IMR-90 (cell line): ENCODE measurements around the gene AOPEP. TPM values are rescaled to one million over a fixed set of nuclear protein-coding genes. Genes with fewer than 3 reads are reported as not detected.

ENCODE experiments used
- ATAC-seq: fragments of 200-7000 bp; cut with Tn5 transposase; 2 replicates; pipeline ENCODE4 v1.9.1; 2020; ENCODE audit warnings: low read depth, mild to moderate bottlenecking, moderate library complexity
- BruUV-seq: library from RNA; stranded (reverse); fragments of 400-500 nt; replicated peaks from 2 replicates; lab custom pipeline; 2021; lab: Mats Ljungman, UMichigan
- CTCF ChIA-PET: fragments of 300-600 bp; formaldehyde crosslinking; extraction: SDS; loops from one replicate; lab custom pipeline; 2021; ENCODE audit warnings: antibody characterized with exemption; lab: Yijun Ruan, JAX
- POLR2A ChIA-PET: fragments of 300-600 bp; sonication (Branson Sonifier 250); formaldehyde crosslinking; loops from one replicate; lab custom pipeline; 2022; ENCODE audit warnings: antibody characterized with exemption; ENCODE audit not compliant: unreplicated experiment; lab: Charles Lee
- DNase-seq: peaks from one replicate; pipeline ENCODE4 v3.0.0; 2013
- H2AFZ ChIP-seq: replicated peaks from 2 replicates; pipeline ENCODE3; 2013; ENCODE audit warnings: low read length, mild to moderate bottlenecking; ENCODE audit not compliant: poor library complexity
- H2AK5ac ChIP-seq: 2 replicates; pipeline ENCODE4 v1.6.1; 2013; ENCODE audit warnings: low read depth, low read length, inconsistent platforms
- H2AK9ac ChIP-seq: replicated peaks from 2 replicates; pipeline ENCODE3; 2013; ENCODE audit warnings: mild to moderate bottlenecking, low read depth, low read length, moderate library complexity; ENCODE audit not compliant: poor library complexity
- H2BK120ac ChIP-seq: 2 replicates; pipeline ENCODE4 v1.6.1; 2013; ENCODE audit warnings: low read depth, low read length, inconsistent platforms
- H2BK15ac ChIP-seq: 3 replicates; pipeline ENCODE4 v1.6.1; 2013; ENCODE audit warnings: low read depth, low read length, inconsistent platforms
- H2BK20ac ChIP-seq: 2 replicates; pipeline ENCODE4 v1.6.1; 2013; ENCODE audit warnings: low read depth, mild to moderate bottlenecking, inconsistent platforms, low read length, moderate library complexity
- H2BK5ac ChIP-seq: 2 replicates; pipeline ENCODE4 v1.6.1; 2013; ENCODE audit warnings: mild to moderate bottlenecking, low read depth, low read length, inconsistent platforms; ENCODE audit not compliant: poor library complexity, severe bottlenecking
- H3K14ac ChIP-seq: replicated peaks from 2 replicates; pipeline ENCODE4 v1.6.1; 2013; ENCODE audit warnings: low read depth, low read length, inconsistent platforms
- H3K18ac ChIP-seq: 2 replicates; pipeline ENCODE4 v1.6.1; 2013; ENCODE audit warnings: low read depth, low read length, control low read depth
- H3K23ac ChIP-seq: 2 replicates; pipeline ENCODE4 v1.6.1; 2013; ENCODE audit warnings: low read depth, low read length, inconsistent platforms
- H3K27ac ChIP-seq: 2 replicates; pipeline ENCODE4 v1.5.1; 2013; ENCODE audit warnings: mild to moderate bottlenecking, control low read depth, low read length; ENCODE audit not compliant: insufficient read depth
- H3K27me3 ChIP-seq: 2 replicates; pipeline ENCODE4 v1.6.1; 2013; ENCODE audit warnings: low read length; ENCODE audit not compliant: control insufficient read depth, insufficient read depth
- H3K36me3 ChIP-seq: 2 replicates; pipeline ENCODE4 v1.6.1; 2013; ENCODE audit warnings: low read length, mixed read lengths; ENCODE audit not compliant: control insufficient read depth, insufficient read depth
- H3K4ac ChIP-seq: 2 replicates; pipeline ENCODE4 v1.6.1; 2013; ENCODE audit warnings: low read depth, low read length, inconsistent platforms
- H3K4me1 ChIP-seq: 2 replicates; pipeline ENCODE4 v1.6.1; 2013; ENCODE audit warnings: low read length, mixed read lengths; ENCODE audit not compliant: control insufficient read depth, insufficient read depth
- H3K4me2 ChIP-seq: 2 replicates; pipeline ENCODE4 v1.6.1; 2013; ENCODE audit warnings: low read depth, mild to moderate bottlenecking, control low read depth, low read length, moderate library complexity
- H3K4me3 ChIP-seq: 2 replicates; pipeline ENCODE4 v1.5.1; 2013; ENCODE audit warnings: low read depth, mild to moderate bottlenecking, control low read depth, low read length, moderate library complexity; ENCODE audit not compliant: insufficient read depth
- H3K56ac ChIP-seq: 2 replicates; pipeline ENCODE4 v1.6.1; 2013; ENCODE audit warnings: low read length, inconsistent platforms; ENCODE audit not compliant: insufficient read depth; ENCODE audit errors: extremely low read depth
- H3K79me1 ChIP-seq, 2 experiments: 2 replicates each; pipeline ENCODE4 v1.6.1; 2013; ENCODE audit warnings: low read length in 2 of 2, inconsistent platforms in 1 of 2, low read depth in 1 of 2
- H3K9ac ChIP-seq: 2 replicates; pipeline ENCODE4 v1.6.1; 2013; ENCODE audit warnings: low read depth, low read length, control low read depth
- H3K9me1 ChIP-seq: 2 replicates; pipeline ENCODE4 v1.6.1; 2013; ENCODE audit warnings: low read length, inconsistent platforms; ENCODE audit not compliant: insufficient read depth
- H3K9me3 ChIP-seq: 2 replicates; pipeline ENCODE4 v1.6.1; 2013; ENCODE audit warnings: low read length; ENCODE audit not compliant: control insufficient read depth, insufficient read depth
- H4K20me1 ChIP-seq: 2 replicates; pipeline ENCODE4 v1.6.1; 2013; ENCODE audit warnings: low read length, inconsistent platforms; ENCODE audit not compliant: insufficient read depth
- H4K5ac ChIP-seq: 2 replicates; pipeline ENCODE4 v1.6.1; 2013; ENCODE audit warnings: mild to moderate bottlenecking, low read depth, low read length, control low read depth
- H4K8ac ChIP-seq, 2 experiments: 2 replicates each; pipeline ENCODE4 v1.6.1; 2013; ENCODE audit warnings: low read depth in 2 of 2, low read length in 2 of 2, control low read depth in 1 of 2, inconsistent platforms in 1 of 2
- H4K91ac ChIP-seq: 2 replicates; pipeline ENCODE4 v1.6.1; 2013; ENCODE audit warnings: low read depth, low read length, inconsistent platforms; ENCODE audit not compliant: insufficient read depth
- CEBPB ChIP-seq: IDR thresholded peaks from 2 replicates; pipeline ENCODE4 v1.6.1; 2012; ENCODE audit warnings: low read depth, low read length, improper control_type of control experiment
- CTCF ChIP-seq: conservative IDR thresholded peaks from 2 replicates; pipeline ENCODE4 v1.5.1; 2012; ENCODE audit warnings: mild to moderate bottlenecking, low read depth, low read length, improper control_type of control experiment
- ELK1 ChIP-seq: fragments of 150-350 bp; IDR thresholded peaks from 2 replicates; pipeline ENCODE4 v1.6.1; 2016; ENCODE audit warnings: low read depth, mild to moderate bottlenecking, low read length, moderate library complexity, borderline replicate concordance
- FOS ChIP-seq: fragments of 150-350 bp; IDR thresholded peaks from 2 replicates; pipeline ENCODE4 v1.6.1; 2016; ENCODE audit warnings: low read depth, low read length
- MAFK ChIP-seq: IDR thresholded peaks from 2 replicates; pipeline ENCODE4 v1.6.1; 2012; ENCODE audit warnings: low read depth, low read length, improper control_type of control experiment
- MAZ ChIP-seq: IDR thresholded peaks from 2 replicates; pipeline ENCODE4 v1.6.1; 2012; ENCODE audit warnings: low read depth, mild to moderate bottlenecking, low read length, improper control_type of control experiment, moderate library complexity, borderline replicate concordance
- MXI1 ChIP-seq: IDR thresholded peaks from 2 replicates; pipeline ENCODE4 v1.6.1; 2012; ENCODE audit warnings: low read depth, mild to moderate bottlenecking, low read length, moderate library complexity, borderline replicate concordance
- POLR2A ChIP-seq: IDR thresholded peaks from 2 replicates; pipeline ENCODE4 v1.6.1; 2012; ENCODE audit warnings: mild to moderate bottlenecking, low read depth, low read length
- RCOR1 ChIP-seq: IDR thresholded peaks from 2 replicates; pipeline ENCODE4 v1.6.1; 2012; ENCODE audit warnings: mild to moderate bottlenecking, low read length, improper control_type of control experiment; ENCODE audit not compliant: insufficient replicate concordance
- RFX5 ChIP-seq: IDR thresholded peaks from 2 replicates; pipeline ENCODE4 v1.8.0; 2012; ENCODE audit warnings: low read depth, mild to moderate bottlenecking, low read length, moderate library complexity
- USF2 ChIP-seq: fragments of 150-350 bp; IDR thresholded peaks from 2 replicates; pipeline ENCODE4 v1.6.1; 2017; ENCODE audit warnings: mild to moderate bottlenecking, antibody characterized with exemption, low read length, low read depth
- WGBS, 2 experiments: methylation state at CpG; one replicate each; pipeline versions ENCODE4 v1.1.5 to v1.1.7; 2013; ENCODE audit warnings: missing lambda C conversion rate in 2 of 2; ENCODE audit not compliant: insufficient read length in 1 of 2; ENCODE audit errors: extremely low coverage in 2 of 2; 5-methylcytosine and 5-hydroxymethylcytosine counted together
- dilution Hi-C: fragments of 300-500 bp; cut with HindIII; formaldehyde crosslinking; loops from one replicate; pipeline ENCODE4 v1.14.3; 2018; ENCODE audit warnings: low sequenced_read_pairs; ENCODE audit not compliant: unreplicated experiment
- in situ Hi-C: fragments of 300-500 bp; cut with MboI; formaldehyde crosslinking; loops from 3 replicates; pipeline ENCODE4 v1.14.3; 2019; ENCODE audit warnings: low sequenced_read_pairs, inconsistent platforms, mixed read lengths
- intact Hi-C: fragments of 100-400 bp; cut with micrococcal nuclease; formaldehyde crosslinking; loops from 2 replicates; pipeline ENCODE4 v1.10.0; 2022
- polyA plus RNA-seq, 3 experiments: library from polyadenylated mRNA; depleted of rRNA; stranded (reverse); fragments of >200 nt; gene quantifications; 2 replicates each; pipeline ENCODE4 v1.2.3, GENCODE V29; 2012; ENCODE audit warnings: low replicate concordance in 1 of 3
- total RNA-seq: library from RNA; depleted of rRNA; stranded (reverse); fragments of >200 nt; gene quantifications from 2 replicates; pipeline ENCODE4 v1.2.3, GENCODE V29; 2012

AOPEP gene
- total and polyA plus RNA-seq, 2 of the 4 experiments (the other 2 are of a cell fraction), result 34.9 to 38.7 TPM

- ChIA-PET CTCF (interaction anchor here (0.6 to 1.1 kb wide), 3 partner anchors 74 to 137 kb away, joined by 3 to 4 read pairs (median 3); no protein-coding TSS in a partner anchor), POLR2A (interaction anchor here (0.6 to 1.4 kb wide), 3 partner anchors 17 to 87 kb away, joined by 5 to 13 read pairs (median 7); no protein-coding TSS in a partner anchor)
- WGBS, 2 experiments, result no CpG with 5 or more reads among the region's 12 CpGs
- Histone ChIP-seq H2BK15ac (peak overlapping the region; percentile 96; the same call in 2 of the 3 replicates), H3K79me1 (peaks cover 23 to 44% of the 10 kb centered on the region in 2 experiments), H3K4me3 (no peak overlapping the region), H3K56ac (peak overlapping the region; percentile 99), H4K8ac (peak overlapping the region; percentile 93 to 98), H4K5ac (peak overlapping the region; percentile 91), H2AK5ac (peak overlapping the region; percentile 95), H3K4ac (peak overlapping the region; percentile 98), H3K9ac (peak overlapping the region; percentile 80), H2AFZ (peak overlapping the region; percentile 38), H2BK120ac (peak overlapping the region; percentile 97), H2AK9ac (peak overlapping the region; percentile 84), H3K18ac (peak overlapping the region; percentile 93), H3K23ac (peak overlapping the region; percentile 94), H3K27ac (peak overlapping the region; percentile 96), H3K9me1 (peaks cover 26% of the 10 kb centered on the region), H4K91ac (peak overlapping the region; percentile 99), H3K9me3 (no peaks in the 10 kb centered on the region), H3K4me1 (peaks cover 33% of the 10 kb centered on the region), H3K4me2 (peak overlapping the region; percentile 38), H3K14ac (peak overlapping the region; percentile 90), H3K27me3 (no peaks in the 10 kb centered on the region), H4K20me1 (no peaks in the 10 kb centered on the region), H2BK5ac (peak overlapping the region; percentile 94), H2BK20ac (peak overlapping the region; percentile 95), H3K36me3 (no peaks in the 10 kb centered on the region)
- ATAC-seq (peak; percentile 43), DNase-seq (peak; percentile 63)
- BruUV-seq, result no TSS peak
- dilution Hi-C loops, result no loop called here
- TF ChIP-seq CEBPB (no peak), FOS (no peak), USF2 (no peak), RFX5 (no peak), MAFK (no peak), MAZ (no peak), CTCF (no peak), MXI1 (no peak), ELK1 (no peak), POLR2A (no peak), RCOR1 (no peak)
- in situ Hi-C loops, result no loop called here
- intact Hi-C loops, result loop anchor here (2.0 to 5.0 kb wide), 3 partner anchors 54 to 238 kb away; no protein-coding TSS in a partner anchor
Observed at GRCh38 chr9:94920420-94921091, 194.1 kb downstream of the AOPEP start.
